NCI-H226 (cell line): ENCODE data around the gene SPIRE1.

Source experiments
- DNase-seq: peaks from one replicate; pipeline ENCODE4 v3.0.0-alpha.2; 2015

The SPIRE1 gene

GRCh38 chr18:12409469-12409868 is 248.4 kb downstream of the SPIRE1 start:
- DNase-seq: no peak

- no peak for DNase-seq
Observed at GRCh38 chr18:12408247-12408869, 249.5 kb downstream of the SPIRE1 start.

GRCh38 chr18:12406371-12407111 is 251.4 kb downstream of the SPIRE1 start:
- no peak for DNase-seq

- DNase-seq: no peak
Observed at GRCh38 chr18:12405066-12405465, 252.8 kb downstream of the SPIRE1 start.

GRCh38 chr18:12403601-12404506 is 254.1 kb downstream of the SPIRE1 start:
- DNase-seq: peak; percentile 86

- no peak for DNase-seq
Observed at GRCh38 chr18:12401881-12402280, 256.0 kb downstream of the SPIRE1 start.

- no peak for DNase-seq
Observed at GRCh38 chr18:12399231-12399630, 258.7 kb downstream of the SPIRE1 start.

- DNase-seq: no peak
Observed at GRCh38 chr18:12398625-12399024, 259.3 kb downstream of the SPIRE1 start.

GRCh38 chr18:12397793-12398192 is 260.1 kb downstream of the SPIRE1 start:
- no peak for DNase-seq

- no peak for DNase-seq
Observed at GRCh38 chr18:12397254-12397653, 260.7 kb downstream of the SPIRE1 start.
